ENCODE measurements around the gene PLCXD1. TPM values are rescaled to one million over a fixed set of nuclear protein-coding genes. Genes with fewer than 3 reads are reported as not detected.
A peak's percentile ranks its signal among the peaks of the same experiment; 100 is the strongest.
"Not testable (repeated sequence)": the region's sequence is repeated elsewhere in the genome, so short reads cannot be mapped to it uniquely, and the experiment has no call there.

Gene PLCXD1
- total and polyA plus RNA-seq, 5 donors: 2.1 to 9.0 (median 4.2) TPM

GRCh38 chrX:264634-265455 is 16.3 kb upstream of the PLCXD1 start:
- ATAC-seq: no peak

GRCh38 chrX:265502-265901 is 15.7 kb upstream of the PLCXD1 start:
- DNase-seq (no peak), ATAC-seq (no peak)
- intact Hi-C loops (cut with DNase I): no loop called here
- 83% methylated on average over 8 of the region's 8 CpGs for WGBS
- H3K27me3 ChIP-seq (ENCODE audit: control insufficient read depth, insufficient read depth): no peaks in the 10 kb centered on the region
- H3K4me3 ChIP-seq (ENCODE audit: low read length): no peak overlapping the region
- no peaks in the 10 kb centered on the region for H3K4me1 ChIP-seq (ENCODE audit: control insufficient read depth, insufficient read depth, low read length)
- H3K9me3 ChIP-seq (ENCODE audit: control insufficient read depth, low read length): no peaks in the 10 kb centered on the region
- H3K27ac ChIP-seq (ENCODE audit: low read length): no peak overlapping the region

More at GRCh38 chrX:264634-265455, 16.3 kb upstream of the PLCXD1 start:
- DNase-seq: no peak
- Histone ChIP-seq H3K4me3 (ENCODE audit: low read length) (no peak overlapping the region), H3K27ac (ENCODE audit: low read length) (no peak overlapping the region), H3K4me1 (ENCODE audit: control insufficient read depth, insufficient read depth, low read length) (no peaks in the 10 kb centered on the region), H3K27me3 (ENCODE audit: control insufficient read depth, insufficient read depth) (no peaks in the 10 kb centered on the region), H3K9me3 (ENCODE audit: control insufficient read depth, low read length) (no peaks in the 10 kb centered on the region)
- WGBS: 84% methylated on average over 16 of the region's 16 CpGs
- intact Hi-C loops (cut with DNase I): no loop called here

DNA sequence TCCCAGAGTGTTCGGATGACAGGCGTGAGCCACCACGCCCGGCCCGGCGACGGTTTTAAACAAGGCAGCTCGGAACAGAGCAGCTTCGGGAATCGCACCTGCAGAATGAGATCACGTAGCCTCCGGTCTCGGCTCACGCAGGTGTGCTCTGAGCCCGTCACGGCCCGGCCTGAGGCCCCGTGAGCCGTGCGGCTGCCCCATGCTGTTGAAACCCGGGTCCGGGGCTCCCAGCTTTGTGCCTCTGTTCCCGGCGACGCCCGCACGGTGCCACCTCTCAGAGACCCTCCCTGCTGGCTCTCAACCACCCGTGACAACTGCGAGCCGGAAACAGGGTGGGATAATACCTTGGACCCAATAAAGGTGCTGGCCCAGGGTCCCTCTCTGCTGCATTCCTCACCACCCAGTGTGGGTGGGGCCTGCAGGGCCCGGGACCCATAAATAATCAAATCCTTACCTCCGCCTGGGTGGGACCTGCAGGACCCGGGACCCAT is 13.4 kb upstream of the PLCXD1 start:
- DNase-seq (no peak), ATAC-seq (peak in 1 of 2 donors; percentile 11)
- H3K27ac ChIP-seq (ENCODE audit: low read length): no peak overlapping the region
- no peaks in the 10 kb centered on the region for H3K27me3 ChIP-seq (ENCODE audit: control insufficient read depth, insufficient read depth)
- WGBS: 86% methylated on average over 33 of the region's 33 CpGs
- H3K4me1 ChIP-seq (ENCODE audit: control insufficient read depth, insufficient read depth, low read length): no peaks in the 10 kb centered on the region
- H3K4me3 ChIP-seq (ENCODE audit: low read length): no peak overlapping the region
- no peaks in the 10 kb centered on the region for H3K9me3 ChIP-seq (ENCODE audit: control insufficient read depth, low read length)
- intact Hi-C loops (cut with DNase I): no loop called here

- 88% methylated on average over 21 of the region's 21 CpGs for WGBS
- no peaks in the 10 kb centered on the region for H3K9me3 ChIP-seq (ENCODE audit: control insufficient read depth, low read length)
- H3K27me3 ChIP-seq (ENCODE audit: control insufficient read depth, insufficient read depth): no peaks in the 10 kb centered on the region
- no peak for DNase-seq
- intact Hi-C loops (cut with DNase I): no loop called here
- H3K4me3 ChIP-seq (ENCODE audit: low read length): no peak overlapping the region
- H3K4me1 ChIP-seq (ENCODE audit: control insufficient read depth, insufficient read depth, low read length): no peaks in the 10 kb centered on the region
- no peak overlapping the region for H3K27ac ChIP-seq (ENCODE audit: low read length)
- no peak for ATAC-seq
These were observed 10.3 kb upstream of the PLCXD1 start for GRCh38 chrX:270848-271367.

- no peak overlapping the region for H3K4me3 ChIP-seq (ENCODE audit: low read length)
- no peaks in the 10 kb centered on the region for H3K27me3 ChIP-seq (ENCODE audit: control insufficient read depth, insufficient read depth)
- no peaks in the 10 kb centered on the region for H3K9me3 ChIP-seq (ENCODE audit: control insufficient read depth, low read length)
- no peak overlapping the region for H3K27ac ChIP-seq (ENCODE audit: low read length)
- WGBS: 58% methylated on average over 16 of the region's 16 CpGs
- no peaks in the 10 kb centered on the region for H3K4me1 ChIP-seq (ENCODE audit: control insufficient read depth, insufficient read depth, low read length)
- intact Hi-C loops (cut with DNase I): no loop called here
- DNase-seq (peak in 2 of 3 donors; percentile 45 to 77), ATAC-seq (peak; percentile 54 to 81)
These were observed 6.2 kb upstream of the PLCXD1 start for GRCh38 chrX:274904-275475.

DNA sequence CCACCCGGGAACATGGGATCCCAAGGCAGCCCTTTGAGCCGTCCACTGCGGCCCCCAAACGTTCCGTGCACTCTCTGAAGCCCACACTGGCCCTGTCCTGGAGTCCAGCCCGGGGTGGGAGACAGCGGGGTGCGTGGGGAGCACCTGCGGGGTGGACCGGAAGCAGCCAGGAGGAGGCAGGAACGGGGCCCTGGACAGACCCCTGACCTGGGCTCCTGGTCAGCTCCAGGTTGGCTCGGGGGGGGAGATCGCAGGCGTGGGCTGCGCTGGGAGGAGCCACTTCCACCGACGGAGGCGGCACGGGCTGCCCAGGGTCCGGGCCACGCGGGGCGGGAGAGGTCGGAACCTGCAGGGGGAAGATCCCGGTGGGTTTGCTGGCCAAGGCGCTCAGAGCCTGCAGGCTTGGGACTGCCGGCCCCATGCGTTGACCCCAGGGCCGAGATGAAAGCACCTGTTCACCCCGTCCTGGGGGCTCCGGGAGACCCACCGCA is 5.7 kb upstream of the PLCXD1 start:
- Histone ChIP-seq H3K9me3 (ENCODE audit: control insufficient read depth, low read length) (no peaks in the 10 kb centered on the region), H3K27me3 (ENCODE audit: control insufficient read depth, insufficient read depth) (no peaks in the 10 kb centered on the region), H3K4me3 (ENCODE audit: low read length) (peak overlapping the region; percentile 64), H3K4me1 (ENCODE audit: control insufficient read depth, insufficient read depth, low read length) (no peaks in the 10 kb centered on the region), H3K27ac (ENCODE audit: low read length) (no peak overlapping the region)
- 52% methylated on average over 32 of the region's 32 CpGs for WGBS
- ATAC-seq: peak; percentile 20 to 40
- peak in 1 of 3 donors; percentile 59 for DNase-seq
- intact Hi-C loops (cut with DNase I): no loop called here

DNA sequence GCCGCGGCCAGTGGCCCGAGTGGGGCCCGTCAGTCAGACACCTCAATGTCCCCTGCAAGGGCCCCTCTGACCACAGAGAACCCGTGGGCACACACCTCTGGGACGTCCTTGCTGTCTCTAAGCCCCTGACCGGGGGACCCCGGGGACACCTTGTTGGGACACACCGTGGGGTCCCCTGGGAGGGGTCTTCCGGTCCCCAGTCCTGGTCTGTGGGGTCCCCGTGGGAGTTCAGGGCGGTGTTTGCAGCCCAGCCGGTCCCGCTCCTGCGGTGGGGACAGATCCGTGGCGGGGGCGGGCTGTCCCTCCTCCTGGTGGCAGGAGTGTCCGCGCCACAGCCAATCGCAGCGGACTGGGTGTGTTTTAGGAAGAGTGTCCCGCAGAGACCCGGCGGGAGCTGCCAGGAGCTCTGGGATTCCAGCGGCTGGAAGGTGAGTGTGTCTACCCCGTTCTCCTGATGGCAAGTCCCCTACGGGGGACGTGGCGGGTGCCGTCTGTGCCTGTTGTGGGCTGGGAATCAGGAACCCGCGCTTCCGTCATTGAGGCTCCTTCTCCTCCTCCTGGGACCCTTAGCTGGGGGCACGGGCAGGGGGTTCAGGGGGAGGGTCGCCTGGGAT is 5.1 kb upstream of the PLCXD1 start:
- WGBS: 6% methylated on average over 36 of the region's 36 CpGs
- intact Hi-C loops (cut with DNase I): no loop called here

DNA sequence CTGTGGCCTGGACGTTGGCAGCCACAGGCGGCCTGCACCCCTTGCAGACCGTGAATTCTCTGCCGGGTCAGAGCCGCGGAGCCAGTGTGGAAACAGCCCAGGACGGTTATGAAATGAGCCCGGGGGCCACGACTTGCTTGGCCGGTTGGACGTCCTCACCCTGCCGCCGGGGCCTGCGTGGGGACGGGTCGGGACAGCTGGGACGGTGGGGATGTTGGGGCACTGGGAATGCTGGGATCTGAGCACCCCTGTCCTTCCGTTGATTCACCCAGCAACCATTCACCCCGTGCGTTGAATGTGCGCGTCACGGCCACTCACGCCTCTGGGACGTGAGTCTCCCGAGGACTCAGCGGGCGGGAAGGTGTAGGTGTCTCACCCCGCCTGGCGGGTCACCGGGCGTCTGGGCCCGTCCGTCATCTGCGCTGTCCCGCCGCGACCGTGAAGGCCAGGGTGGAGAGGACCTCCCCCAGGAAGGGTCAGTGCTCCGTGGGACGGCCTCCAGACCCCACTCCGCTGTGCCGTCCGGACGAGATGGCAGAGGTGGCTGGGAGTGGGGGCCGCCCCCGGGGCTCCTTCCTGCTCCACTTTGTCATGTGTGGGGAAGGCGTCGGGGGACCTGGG is 4.5 kb upstream of the PLCXD1 start:
- intact Hi-C loops (cut with DNase I): no loop called here
- Histone ChIP-seq H3K27ac (ENCODE audit: low read length) (no peak overlapping the region), H3K9me3 (ENCODE audit: control insufficient read depth, low read length) (no peaks in the 10 kb centered on the region), H3K4me3 (ENCODE audit: low read length) (peak overlapping the region; percentile 64), H3K27me3 (ENCODE audit: control insufficient read depth, insufficient read depth) (no peaks in the 10 kb centered on the region), H3K4me1 (ENCODE audit: control insufficient read depth, insufficient read depth, low read length) (no peaks in the 10 kb centered on the region)
- peak in 2 of 3 donors; percentile 29 to 66 for DNase-seq
- peak; percentile 50 to 63 for ATAC-seq
- 8% methylated on average over 49 of the region's 49 CpGs for WGBS

More for the DNA sequence above, 5.1 kb upstream of the PLCXD1 start:
- Histone ChIP-seq H3K27ac (ENCODE audit: low read length) (no peak overlapping the region), H3K27me3 (ENCODE audit: control insufficient read depth, insufficient read depth) (no peaks in the 10 kb centered on the region), H3K4me1 (ENCODE audit: control insufficient read depth, insufficient read depth, low read length) (no peaks in the 10 kb centered on the region), H3K4me3 (ENCODE audit: low read length) (peak overlapping the region; percentile 64), H3K9me3 (ENCODE audit: control insufficient read depth, low read length) (no peaks in the 10 kb centered on the region)
- ATAC-seq: peak; percentile 97
- peak; percentile 84 to 93 (median 92) for DNase-seq

DNA sequence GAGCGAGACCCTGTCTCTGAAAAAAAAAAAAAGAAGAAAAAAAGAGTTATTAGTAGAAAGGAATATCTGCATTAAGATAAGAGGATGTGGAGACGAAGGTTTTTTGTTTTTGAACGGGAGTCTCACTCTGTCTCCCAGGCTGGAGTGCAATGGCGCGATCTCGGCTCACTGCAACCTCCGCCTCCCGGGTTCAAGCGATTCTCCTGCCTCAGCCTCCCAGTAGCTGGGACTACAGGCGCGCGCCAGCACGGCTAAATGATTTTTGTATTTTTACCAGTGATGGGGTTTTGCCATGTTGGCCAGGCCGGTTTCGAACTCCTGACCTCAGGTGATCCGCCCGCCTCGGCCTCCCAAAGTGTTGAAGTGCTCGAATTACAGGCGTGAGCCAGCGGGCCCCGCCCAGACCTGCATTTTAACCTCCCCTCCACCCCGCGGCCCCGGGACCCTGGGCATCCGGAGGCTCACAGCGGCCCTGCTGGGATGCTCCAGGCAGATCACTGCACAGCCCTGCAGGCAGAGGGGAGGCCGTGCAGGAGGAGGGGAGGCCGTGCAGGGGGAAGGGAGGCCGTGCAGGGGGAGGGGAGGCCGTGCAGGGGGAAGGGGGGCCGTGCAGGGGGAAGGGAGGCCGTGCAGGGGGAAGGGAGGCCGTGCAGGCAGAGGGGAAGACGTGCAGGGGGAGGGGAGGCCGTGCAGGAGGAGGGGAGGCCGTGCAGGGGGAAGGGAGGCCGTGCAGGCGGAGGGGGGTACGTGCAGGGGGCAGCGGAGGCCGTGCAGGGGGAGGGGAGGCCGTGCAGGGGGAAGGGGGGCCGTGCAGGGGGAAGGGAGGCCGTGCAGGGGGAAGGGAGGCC is 1.2 kb upstream of the PLCXD1 start:
- H3K27ac ChIP-seq (ENCODE audit: low read length); ATAC-seq; H3K9me3 ChIP-seq (ENCODE audit: control insufficient read depth, low read length); intact Hi-C loops (cut with DNase I); H3K27me3 ChIP-seq (ENCODE audit: control insufficient read depth, insufficient read depth); H3K4me3 ChIP-seq (ENCODE audit: low read length); H3K4me1 ChIP-seq (ENCODE audit: control insufficient read depth, insufficient read depth, low read length): not testable (repeated sequence)
- 76% methylated on average over 45 of the region's 45 CpGs for WGBS
- peak in 1 of 3 donors; percentile 60 for DNase-seq

GRCh38 chrX:280722-281121 is 459 bp upstream of the PLCXD1 start:
- intact Hi-C loops (cut with DNase I); H3K4me1 ChIP-seq (ENCODE audit: control insufficient read depth, insufficient read depth, low read length); H3K9me3 ChIP-seq (ENCODE audit: control insufficient read depth, low read length); H3K27me3 ChIP-seq (ENCODE audit: control insufficient read depth, insufficient read depth); DNase-seq; ATAC-seq; H3K27ac ChIP-seq (ENCODE audit: low read length): not testable (repeated sequence)
- H3K4me3 ChIP-seq (ENCODE audit: low read length): peak overlapping the region; percentile 26
- WGBS: 7% methylated on average over 22 of the region's 24 CpGs

Measured in right cardiac atrium (tissue), 5 donors.